Mammary epithelial cell (primary cell): Measurements from ENCODE around the gene MARCKSL1.

Experiments used
- EZH2 ChIP-seq: IDR thresholded peaks from 2 replicates; pipeline ENCODE4 v1.6.1; 2012; ENCODE audit warnings: low read length, inconsistent platforms, borderline replicate concordance
- TF ChIP-seq, protein P1 (sequence below), 2 donors: IDR thresholded peaks in 1 of 2; conservative IDR thresholded peaks in 1 of 2; 2 replicates each; pipeline ENCODE4 v1.5.1; 2011 to 2012; ENCODE audit warnings: inconsistent platforms in 2 of 2, low read length in 2 of 2, mild to moderate bottlenecking in 2 of 2, control low read depth in 1 of 2, low read depth in 1 of 2; ENCODE audit not compliant: insufficient read depth in 1 of 2; ENCODE audit errors: extremely low read depth in 1 of 2

DNA sequence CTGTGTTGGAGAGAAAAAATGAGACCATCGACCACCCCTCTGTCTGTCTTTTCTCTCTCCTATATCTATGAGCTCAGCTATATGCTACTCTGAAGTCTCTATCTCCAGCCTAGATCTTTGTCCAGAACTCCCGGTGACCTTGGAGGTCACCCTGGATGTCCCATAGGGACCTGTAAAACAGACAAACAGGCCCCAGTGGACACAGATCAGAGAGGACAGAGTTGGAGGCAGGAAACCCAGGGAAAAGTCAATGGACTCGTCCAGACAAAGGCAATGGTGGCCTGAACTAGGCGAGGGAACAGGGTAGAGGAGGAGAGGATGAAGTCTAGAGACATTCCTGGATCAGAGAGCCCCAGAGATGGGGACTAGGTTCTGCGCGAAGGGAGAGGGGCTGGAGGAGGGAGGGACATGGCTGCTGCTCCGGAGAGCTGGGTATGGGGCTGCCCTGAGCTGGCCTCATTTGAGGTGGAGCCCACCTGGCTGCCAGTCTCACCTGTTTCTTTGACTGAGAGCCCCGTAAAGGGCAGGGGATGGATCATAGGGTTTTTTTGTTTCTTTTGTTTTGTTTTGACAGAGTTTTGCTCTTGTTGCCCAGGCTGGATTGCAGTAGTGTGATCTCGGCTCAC, 10.6 kb upstream of the MARCKSL1 start:
- TF ChIP-seq, protein P1, sequence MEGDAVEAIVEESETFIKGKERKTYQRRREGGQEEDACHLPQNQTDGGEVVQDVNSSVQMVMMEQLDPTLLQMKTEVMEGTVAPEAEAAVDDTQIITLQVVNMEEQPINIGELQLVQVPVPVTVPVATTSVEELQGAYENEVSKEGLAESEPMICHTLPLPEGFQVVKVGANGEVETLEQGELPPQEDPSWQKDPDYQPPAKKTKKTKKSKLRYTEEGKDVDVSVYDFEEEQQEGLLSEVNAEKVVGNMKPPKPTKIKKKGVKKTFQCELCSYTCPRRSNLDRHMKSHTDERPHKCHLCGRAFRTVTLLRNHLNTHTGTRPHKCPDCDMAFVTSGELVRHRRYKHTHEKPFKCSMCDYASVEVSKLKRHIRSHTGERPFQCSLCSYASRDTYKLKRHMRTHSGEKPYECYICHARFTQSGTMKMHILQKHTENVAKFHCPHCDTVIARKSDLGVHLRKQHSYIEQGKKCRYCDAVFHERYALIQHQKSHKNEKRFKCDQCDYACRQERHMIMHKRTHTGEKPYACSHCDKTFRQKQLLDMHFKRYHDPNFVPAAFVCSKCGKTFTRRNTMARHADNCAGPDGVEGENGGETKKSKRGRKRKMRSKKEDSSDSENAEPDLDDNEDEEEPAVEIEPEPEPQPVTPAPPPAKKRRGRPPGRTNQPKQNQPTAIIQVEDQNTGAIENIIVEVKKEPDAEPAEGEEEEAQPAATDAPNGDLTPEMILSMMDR (conservative IDR thresholded peaks at IDR 0.05 in 1 of 2, IDR thresholded peaks at IDR 0.05 in 1 of 2; ENCODE audit: extremely low read depth in 1 of 2, insufficient read depth in 1 of 2, low read depth in 1 of 2, low read length in 2 of 2): no peak
- TF ChIP-seq EZH2: no peak
